ENCODE data around the gene MEN1.

The MEN1 gene

GRCh38 chr11:64810271-64810890 is at the start of gene MEN1:
Gene MEN1 (minus strand): TSS chr11:64810551. CDS start chr11:64810109, 442 bp downstream.
- H3K4me2 ChIP-seq (ENCODE audit: low read length): peak within 1 kb of the TSS; percentile 79
- H3K9ac ChIP-seq (ENCODE audit: low read length): peak within 1 kb of the TSS; percentile 94
- H3K4me1 ChIP-seq (ENCODE audit: insufficient read depth, low read length, severe bottlenecking): peaks cover 27% of the 10 kb centered on the region
- no peaks in the 10 kb centered on the region for H3K9me2 ChIP-seq (ENCODE audit: low read depth, low read length)
- peak within 1 kb of the TSS; percentile 15; the same call in 1 of the 2 replicates for H2AFZ ChIP-seq (ENCODE audit: low read length)
- no peaks in the 10 kb centered on the region for H4K20me1 ChIP-seq (ENCODE audit: insufficient read depth, low read length)
- TF ChIP-seq CTCF (IDR thresholded peaks at IDR 0.05; ENCODE audit: low read length) (no peak), EZH2 (IDR thresholded peaks at IDR 0.05; ENCODE audit: borderline replicate concordance, low read length) (no peak)
- H3K4me3 ChIP-seq (ENCODE audit: low read depth, low read length, poor library complexity, severe bottlenecking): peak within 1 kb of the TSS; percentile 91
- no peaks in the 10 kb centered on the region for H3K9me3 ChIP-seq (ENCODE audit: low read length)
- H3K27ac ChIP-seq (ENCODE audit: low read depth, low read length, poor library complexity, severe bottlenecking): peak within 1 kb of the TSS; percentile 66
- peaks cover 24% of the 10 kb centered on the region; the same call in 1 of the 2 replicates for H3K36me3 ChIP-seq (ENCODE audit: insufficient read depth, low read length)
- no peaks in the 10 kb centered on the region for H3K27me3 ChIP-seq (ENCODE audit: insufficient read depth, low read length)
- H3F3A ChIP-seq (ENCODE audit: insufficient read depth, low read length): 0 out of 2 replicates have a peak, but pooled peaks cover 3% of the 10 kb centered on the region
- no peaks in the 10 kb centered on the region for H3K79me2 ChIP-seq (ENCODE audit: insufficient read depth, low read length)

GRCh38 chr11:64859542-64860414 is 49.4 kb upstream of the MEN1 start:
- H3K4me3 ChIP-seq (ENCODE audit: low read depth, low read length, poor library complexity, severe bottlenecking): peak overlapping the region; percentile 24
- no peaks in the 10 kb centered on the region for H3K9me2 ChIP-seq (ENCODE audit: low read depth, low read length)
- H3K4me1 ChIP-seq (ENCODE audit: insufficient read depth, low read length, severe bottlenecking): peaks cover 80% of the 10 kb centered on the region
- H3K79me2 ChIP-seq (ENCODE audit: insufficient read depth, low read length): peaks cover 8% of the 10 kb centered on the region; the same call in 1 of the 2 replicates
- H3K9ac ChIP-seq (ENCODE audit: low read length): peak overlapping the region; percentile 59
- H3K9me3 ChIP-seq (ENCODE audit: low read length): no peaks in the 10 kb centered on the region
- H3F3A ChIP-seq (ENCODE audit: insufficient read depth, low read length): peaks cover 10% of the 10 kb centered on the region; the same call in 1 of the 2 replicates
- H3K27me3 ChIP-seq (ENCODE audit: insufficient read depth, low read length): no peaks in the 10 kb centered on the region
- peaks cover 38% of the 10 kb centered on the region; the same call in 1 of the 2 replicates for H3K36me3 ChIP-seq (ENCODE audit: insufficient read depth, low read length)
- no peaks in the 10 kb centered on the region for H4K20me1 ChIP-seq (ENCODE audit: insufficient read depth, low read length)
- peak overlapping the region; percentile 53 for H3K4me2 ChIP-seq (ENCODE audit: low read length)
- H2AFZ ChIP-seq (ENCODE audit: low read length): no peak overlapping the region
- H3K27ac ChIP-seq (ENCODE audit: low read depth, low read length, poor library complexity, severe bottlenecking): peak overlapping the region; percentile 99
- TF ChIP-seq EZH2 (IDR thresholded peaks at IDR 0.05; ENCODE audit: borderline replicate concordance, low read length) (no peak), CTCF (IDR thresholded peaks at IDR 0.05; ENCODE audit: low read length) (no peak)

GRCh38 chr11:64858467-64859263 is 48.3 kb upstream of the MEN1 start:
- no peak overlapping the region for H2AFZ ChIP-seq (ENCODE audit: low read length)
- H3K9ac ChIP-seq (ENCODE audit: low read length): peak overlapping the region; percentile 59
- TF ChIP-seq CTCF (IDR thresholded peaks at IDR 0.05; ENCODE audit: low read length) (no peak), EZH2 (IDR thresholded peaks at IDR 0.05; ENCODE audit: borderline replicate concordance, low read length) (no peak)
- H3K79me2 ChIP-seq (ENCODE audit: insufficient read depth, low read length): peaks cover 2% of the 10 kb centered on the region; the same call in 1 of the 2 replicates
- no peaks in the 10 kb centered on the region for H3K27me3 ChIP-seq (ENCODE audit: insufficient read depth, low read length)
- no peaks in the 10 kb centered on the region for H3K9me3 ChIP-seq (ENCODE audit: low read length)
- H3K4me1 ChIP-seq (ENCODE audit: insufficient read depth, low read length, severe bottlenecking): peaks cover 80% of the 10 kb centered on the region
- H3F3A ChIP-seq (ENCODE audit: insufficient read depth, low read length): peaks cover 10% of the 10 kb centered on the region; the same call in 1 of the 2 replicates
- no peaks in the 10 kb centered on the region for H4K20me1 ChIP-seq (ENCODE audit: insufficient read depth, low read length)
- no peaks in the 10 kb centered on the region for H3K9me2 ChIP-seq (ENCODE audit: low read depth, low read length)
- H3K4me3 ChIP-seq (ENCODE audit: low read depth, low read length, poor library complexity, severe bottlenecking): peak overlapping the region; percentile 24
- H3K36me3 ChIP-seq (ENCODE audit: insufficient read depth, low read length): peaks cover 50% of the 10 kb centered on the region
- H3K4me2 ChIP-seq (ENCODE audit: low read length): peak overlapping the region; percentile 53
- peak overlapping the region; percentile 99 for H3K27ac ChIP-seq (ENCODE audit: low read depth, low read length, poor library complexity, severe bottlenecking)

All from OCI-LY1 (cell line).